Measurements from ENCODE around the gene BNC2.

GRCh38 chr9:16625811-16626210 is 244.7 kb downstream of the BNC2 start:
- TF ChIP-seq CTCF (IDR thresholded peaks at IDR 0.05) = no peak
- TF ChIP-seq EP300 (IDR thresholded peaks at IDR 0.05) = no peak
- no peak for TF ChIP-seq POLR2AphosphoS5 (IDR thresholded peaks at IDR 0.05)
- no peak for TF ChIP-seq POLR2A (IDR thresholded peaks at IDR 0.05)
